Stomach (tissue), 9 donors: ENCODE results near the gene IL17REL. TPM values are rescaled to one million over a fixed set of nuclear protein-coding genes. Genes with fewer than 3 reads are reported as not detected.
A peak's percentile ranks its signal among the peaks of the same experiment; 100 is the strongest.

ENCODE experiments used
- DNase-seq, 2 donors: peaks; one replicate each; pipeline versions ENCODE4 v3.0.0 to v3.0.0-alpha.2; 2013 to 2019
- H3K27ac ChIP-seq, 5 donors: fragments of 200-600 bp in 4 of 5; sonication (generic) in 4 of 5; one replicate each; pipeline ENCODE4 v1.5.1; 2013 to 2019; ENCODE audit warnings: mild to moderate bottlenecking in 1 of 5, moderate library complexity in 1 of 5
- H3K27me3 ChIP-seq, 3 donors: fragments of 200-600 bp; sonication (generic); one replicate each; pipeline ENCODE4 v1.5.1; 2017 to 2019; ENCODE audit warnings: mixed run types in 1 of 3
- H3K36me3 ChIP-seq, 4 donors: fragments of 200-600 bp; sonication (generic); 1 replicate in 3 of 4; 2 replicates in 1 of 4; pipeline ENCODE4 v1.5.1; 2016 to 2019
- H3K4me1 ChIP-seq, 4 donors: fragments of 200-600 bp; sonication (generic); one replicate each; pipeline ENCODE4 v1.5.1; 2016 to 2019
- H3K4me3 ChIP-seq, 4 donors: fragments of 200-600 bp; sonication (generic) in 3 of 4; one replicate each; pipeline ENCODE4 v1.5.1; 2016 to 2019; ENCODE audit warnings: mild to moderate bottlenecking in 1 of 4
- H3K9me3 ChIP-seq, 4 donors: fragments of 200-600 bp; sonication (generic); one replicate each; pipeline ENCODE4 v1.5.1; 2016 to 2019
- EP300 ChIP-seq: sonication (generic); formaldehyde crosslinking; IDR thresholded peaks from one replicate; pipeline ENCODE4 v1.6.1; 2017; ENCODE audit warnings: antibody characterized with exemption
- POLR2A ChIP-seq, 4 donors: fragments of 450-650 bp; IDR thresholded peaks; one replicate each; pipeline ENCODE4 v1.6.1; 2016; ENCODE audit warnings: antibody characterized with exemption in 4 of 4, control low read depth in 2 of 4, mild to moderate bottlenecking in 1 of 4, moderate library complexity in 1 of 4
- POLR2AphosphoS5 ChIP-seq, 3 donors: sonication (generic); formaldehyde crosslinking; IDR thresholded peaks; one replicate each; pipeline ENCODE4 v1.6.1; 2016; ENCODE audit warnings: antibody characterized with exemption in 3 of 3
- WGBS, 5 donors: extraction: QIAGEN DNeasy Blood & Tissue Kit in 3 of 5; methylation state at CpG; one replicate each; pipeline versions ENCODE4 v1.1.5 to v1.1.7; 2013 to 2018; 5-methylcytosine and 5-hydroxymethylcytosine counted together
- intact Hi-C: fragments of 100-400 bp; cut with DNase I; formaldehyde crosslinking; loops from one replicate; pipeline ENCODE4 v1.15.1; 2023; ENCODE audit warnings: low total_unique reads
- polyA plus RNA-seq, 3 donors: library from polyadenylated mRNA; stranded (reverse); fragments of 200-250 nt; gene quantifications; one replicate each; pipeline ENCODE4 v1.2.3, GENCODE V29; 2013
- total RNA-seq, 5 donors: library from RNA; depleted of rRNA; stranded (reverse); fragments of >200 nt; gene quantifications; one replicate each; pipeline versions ENCODE4 v1.1.0 to v1.2.3, GENCODE V29; 2014 to 2016
- TF ChIP-seq, protein P1 (sequence below), 7 experiments: fragments of 450-650 bp in 4 of 7; fragments of 200-600 bp in 3 of 7; sonication (generic) in 3 of 7; IDR thresholded peaks; one replicate each; pipeline ENCODE4 v1.5.1; 2016 to 2019; ENCODE audit warnings: antibody characterized with exemption in 7 of 7, control low read depth in 2 of 7, mild to moderate bottlenecking in 1 of 7
- donor health status: healthy with polysubstance abuse.
- donor health status: Bipolar disorder and iron deficiency.
- donor health status: healthy.

Gene IL17REL
- total and polyA plus RNA-seq, 8 donors, result 0.03 to 1.2 (median 0.89) TPM; not detected in 4

- WGBS, 5 donors, result 31 to 59% (median 42%) methylated on average over 13 to 20 of the region's 20 CpGs
- Histone ChIP-seq H3K27ac (peak overlapping the region; percentile 94 to 98 (median 98)), H3K4me1 (peaks cover 48 to 79% (median 69%) of the 10 kb centered on the region in 4 donors), H3K9me3 (no peaks in the 10 kb centered on the region), H3K4me3 (no peak overlapping the region), H3K36me3 (no peaks in the 10 kb centered on the region), H3K27me3 (no peaks in the 10 kb centered on the region)
- TF ChIP-seq POLR2AphosphoS5 (IDR thresholded peaks at IDR 0.05) (peak in 2 of 3 donors; percentile 87 to 90), EP300 (no peak)
- TF ChIP-seq, protein P1, sequence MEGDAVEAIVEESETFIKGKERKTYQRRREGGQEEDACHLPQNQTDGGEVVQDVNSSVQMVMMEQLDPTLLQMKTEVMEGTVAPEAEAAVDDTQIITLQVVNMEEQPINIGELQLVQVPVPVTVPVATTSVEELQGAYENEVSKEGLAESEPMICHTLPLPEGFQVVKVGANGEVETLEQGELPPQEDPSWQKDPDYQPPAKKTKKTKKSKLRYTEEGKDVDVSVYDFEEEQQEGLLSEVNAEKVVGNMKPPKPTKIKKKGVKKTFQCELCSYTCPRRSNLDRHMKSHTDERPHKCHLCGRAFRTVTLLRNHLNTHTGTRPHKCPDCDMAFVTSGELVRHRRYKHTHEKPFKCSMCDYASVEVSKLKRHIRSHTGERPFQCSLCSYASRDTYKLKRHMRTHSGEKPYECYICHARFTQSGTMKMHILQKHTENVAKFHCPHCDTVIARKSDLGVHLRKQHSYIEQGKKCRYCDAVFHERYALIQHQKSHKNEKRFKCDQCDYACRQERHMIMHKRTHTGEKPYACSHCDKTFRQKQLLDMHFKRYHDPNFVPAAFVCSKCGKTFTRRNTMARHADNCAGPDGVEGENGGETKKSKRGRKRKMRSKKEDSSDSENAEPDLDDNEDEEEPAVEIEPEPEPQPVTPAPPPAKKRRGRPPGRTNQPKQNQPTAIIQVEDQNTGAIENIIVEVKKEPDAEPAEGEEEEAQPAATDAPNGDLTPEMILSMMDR (IDR thresholded peaks at IDR 0.05), result peak in 2 of 7 experiments; percentile 13 to 38
- DNase-seq, result peak; percentile 82 to 92
- intact Hi-C loops, result no loop called here
Measured at GRCh38 chr22:49953027-49953679, 59.4 kb downstream of the IL17REL start.

- Histone ChIP-seq H3K27ac (peak overlapping the region; percentile 94 to 98 (median 98)), H3K4me3 (no peak overlapping the region), H3K9me3 (no peaks in the 10 kb centered on the region), H3K4me1 (peaks cover 48 to 69% (median 66%) of the 10 kb centered on the region in 4 donors), H3K36me3 (no peaks in the 10 kb centered on the region), H3K27me3 (no peaks in the 10 kb centered on the region)
- intact Hi-C loops, result no loop called here
- 41 to 47% (median 43%) methylated on average over 18 to 24 of the region's 24 CpGs for WGBS, 5 donors
- TF ChIP-seq EP300 (no peak), POLR2AphosphoS5 (IDR thresholded peaks at IDR 0.05) (no peak), POLR2A (IDR thresholded peaks at IDR 0.05) (no peak)
- TF ChIP-seq, protein P1 (IDR thresholded peaks at IDR 0.05), result no peak
- peak in 1 of 2 donors; percentile 75 for DNase-seq
Measured at GRCh38 chr22:49951986-49952896, 60.3 kb downstream of the IL17REL start.

- H3K27me3 ChIP-seq, result no peaks in the 10 kb centered on the region
- H3K36me3 ChIP-seq, result no peaks in the 10 kb centered on the region
- intact Hi-C loops, result no loop called here
- H3K9me3 ChIP-seq, result no peaks in the 10 kb centered on the region
- WGBS, 5 donors, result 27 to 62% (median 43%) methylated on average over 3 to 4 of the region's 4 CpGs; no CpG with 5 or more reads in 1 of the 5 donors
- peak overlapping the region; percentile 94 to 98 (median 98) for H3K27ac ChIP-seq
- H3K4me3 ChIP-seq, result no peak overlapping the region
- no peak for TF ChIP-seq POLR2A (IDR thresholded peaks at IDR 0.05)
- no peak for TF ChIP-seq POLR2AphosphoS5 (IDR thresholded peaks at IDR 0.05)
- TF ChIP-seq, protein P1 (IDR thresholded peaks at IDR 0.05), result no peak
- TF ChIP-seq EP300, result no peak
- peaks cover 48 to 75% (median 63%) of the 10 kb centered on the region in 4 donors for H3K4me1 ChIP-seq
- peak in 1 of 2 donors; percentile 51 for DNase-seq
Measured at GRCh38 chr22:49951678-49951985, 60.9 kb downstream of the IL17REL start.

GRCh38 chr22:49951000-49951677 lies 61.4 kb downstream of the IL17REL start:
- Histone ChIP-seq H3K4me1 (peaks cover 51 to 76% (median 62%) of the 10 kb centered on the region in 4 donors), H3K27ac (peak overlapping the region; percentile 94 to 98 (median 98)), H3K27me3 (no peaks in the 10 kb centered on the region), H3K9me3 (no peaks in the 10 kb centered on the region), H3K4me3 (no peak overlapping the region), H3K36me3 (no peaks in the 10 kb centered on the region)
- intact Hi-C loops, result no loop called here
- TF ChIP-seq, protein P1 (IDR thresholded peaks at IDR 0.05), result no peak
- TF ChIP-seq EP300 (peak; percentile 27), POLR2A (IDR thresholded peaks at IDR 0.05) (no peak), POLR2AphosphoS5 (IDR thresholded peaks at IDR 0.05) (peak; percentile 59 to 97 (median 95))
- WGBS, 5 donors, result 34 to 61% (median 47%) methylated on average over 24 to 28 of the region's 28 CpGs
- peak; percentile 97 to 99 for DNase-seq
